GM06990 (cell line): ENCODE data around the gene SLC33A1.

Source experiments
- DNase-seq: peaks from one replicate; pipeline ENCODE4 v3.0.0-alpha.2; 2011; ENCODE audit not compliant: insufficient read length; ENCODE audit errors: extremely low read depth
- H3K27me3 ChIP-seq: replicated peaks from 2 replicates; pipeline ENCODE4 v1.6.0; 2011; ENCODE audit warnings: low read length; ENCODE audit not compliant: control insufficient read depth, insufficient read depth
- H3K36me3 ChIP-seq: 2 replicates; pipeline ENCODE4 v1.5.1; 2011; ENCODE audit warnings: low read length; ENCODE audit not compliant: control insufficient read depth, insufficient read depth
- H3K4me3 ChIP-seq: replicated peaks from 2 replicates; pipeline ENCODE4 v1.5.1; 2011; ENCODE audit warnings: low read depth, mild to moderate bottlenecking, control low read depth, low read length
- TF ChIP-seq, protein P1 (sequence below): IDR thresholded peaks from 2 replicates; pipeline ENCODE4 v1.5.1; 2011; ENCODE audit warnings: low read length, control low read depth, mild to moderate bottlenecking, inconsistent platforms; ENCODE audit not compliant: insufficient read depth, poor library complexity, severe bottlenecking

SLC33A1 gene

GRCh38 chr3:155790272-155790925 lies 63.8 kb downstream of the SLC33A1 start:
- no peak overlapping the region for H3K4me3 ChIP-seq
- no peak for DNase-seq
- no peaks in the 10 kb centered on the region for H3K36me3 ChIP-seq
- H3K27me3 ChIP-seq: no peaks in the 10 kb centered on the region
- TF ChIP-seq, protein P1, sequence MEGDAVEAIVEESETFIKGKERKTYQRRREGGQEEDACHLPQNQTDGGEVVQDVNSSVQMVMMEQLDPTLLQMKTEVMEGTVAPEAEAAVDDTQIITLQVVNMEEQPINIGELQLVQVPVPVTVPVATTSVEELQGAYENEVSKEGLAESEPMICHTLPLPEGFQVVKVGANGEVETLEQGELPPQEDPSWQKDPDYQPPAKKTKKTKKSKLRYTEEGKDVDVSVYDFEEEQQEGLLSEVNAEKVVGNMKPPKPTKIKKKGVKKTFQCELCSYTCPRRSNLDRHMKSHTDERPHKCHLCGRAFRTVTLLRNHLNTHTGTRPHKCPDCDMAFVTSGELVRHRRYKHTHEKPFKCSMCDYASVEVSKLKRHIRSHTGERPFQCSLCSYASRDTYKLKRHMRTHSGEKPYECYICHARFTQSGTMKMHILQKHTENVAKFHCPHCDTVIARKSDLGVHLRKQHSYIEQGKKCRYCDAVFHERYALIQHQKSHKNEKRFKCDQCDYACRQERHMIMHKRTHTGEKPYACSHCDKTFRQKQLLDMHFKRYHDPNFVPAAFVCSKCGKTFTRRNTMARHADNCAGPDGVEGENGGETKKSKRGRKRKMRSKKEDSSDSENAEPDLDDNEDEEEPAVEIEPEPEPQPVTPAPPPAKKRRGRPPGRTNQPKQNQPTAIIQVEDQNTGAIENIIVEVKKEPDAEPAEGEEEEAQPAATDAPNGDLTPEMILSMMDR: no peak

DNA sequence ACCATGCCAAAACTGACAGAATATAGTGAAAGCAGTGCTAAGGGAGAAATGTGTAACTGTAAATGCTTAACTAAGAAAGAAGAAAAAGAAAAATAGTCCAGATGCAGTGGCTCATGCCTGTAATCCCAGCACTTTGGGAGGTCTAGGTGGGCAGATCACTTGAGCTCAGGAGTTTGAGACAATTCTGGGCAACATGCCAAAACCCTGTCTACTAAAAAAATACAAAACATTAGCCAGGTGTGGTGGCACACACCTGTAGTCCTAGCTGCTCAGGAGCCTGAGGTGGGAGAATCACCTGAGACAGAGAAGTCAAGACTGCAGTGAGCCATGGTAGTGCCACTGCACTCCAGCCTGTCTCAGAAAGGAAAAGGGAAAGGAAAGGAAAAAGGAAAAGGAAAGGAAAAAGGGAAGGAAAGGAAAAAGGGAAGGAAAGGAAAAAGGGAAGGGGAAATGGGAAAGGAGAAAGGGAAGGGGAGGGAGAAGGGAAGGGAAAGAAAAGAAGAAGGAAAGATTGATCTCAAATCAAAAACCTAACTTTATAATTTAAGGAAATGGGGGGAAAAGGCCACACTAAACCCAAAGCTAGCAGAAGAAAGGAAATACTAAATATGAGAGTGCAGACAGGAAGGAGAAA lies 68.4 kb downstream of the SLC33A1 start:
- TF ChIP-seq, protein P1: no peak
- H3K36me3 ChIP-seq: no peaks in the 10 kb centered on the region
- no peak for DNase-seq
- H3K27me3 ChIP-seq: no peaks in the 10 kb centered on the region
- no peak overlapping the region for H3K4me3 ChIP-seq

- H3K36me3 ChIP-seq: no peaks in the 10 kb centered on the region
- no peak for DNase-seq
- H3K4me3 ChIP-seq: no peak overlapping the region
- TF ChIP-seq, protein P1: no peak
- H3K27me3 ChIP-seq: no peaks in the 10 kb centered on the region
Measured at GRCh38 chr3:155782390-155782953, 71.8 kb downstream of the SLC33A1 start.

DNA sequence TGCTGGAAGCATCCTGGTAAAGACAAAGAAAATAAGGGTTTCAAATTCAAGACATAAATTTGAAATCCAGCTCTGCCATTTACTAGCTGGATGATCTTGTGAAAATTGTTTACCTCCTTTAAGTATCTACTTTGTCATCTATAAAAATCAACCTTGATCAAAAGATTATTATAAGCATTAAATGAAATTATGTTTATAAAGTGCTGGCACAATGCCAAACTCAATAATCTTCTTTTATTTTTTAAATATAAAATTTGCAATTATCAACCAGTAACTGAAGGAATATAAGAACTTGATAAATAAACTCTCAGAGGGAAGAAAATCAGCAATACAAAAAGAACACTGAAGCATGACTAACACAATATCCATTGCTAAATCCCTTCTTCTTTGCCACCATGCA lies 73.9 kb downstream of the SLC33A1 start:
- DNase-seq: no peak

GRCh38 chr3:155778462-155778861 lies 75.8 kb downstream of the SLC33A1 start:
- TF ChIP-seq, protein P1: no peak
- no peak for DNase-seq

More for the DNA sequence above, 73.9 kb downstream of the SLC33A1 start:
- TF ChIP-seq, protein P1: no peak
- H3K4me3 ChIP-seq: no peak overlapping the region
- no peaks in the 10 kb centered on the region for H3K27me3 ChIP-seq
- no peaks in the 10 kb centered on the region for H3K36me3 ChIP-seq

More at GRCh38 chr3:155778462-155778861, 75.8 kb downstream of the SLC33A1 start:
- Histone ChIP-seq H3K4me3 (no peak overlapping the region), H3K27me3 (no peaks in the 10 kb centered on the region), H3K36me3 (no peaks in the 10 kb centered on the region)
